ENCODE measurements around the gene ARHGAP42.

- TF ChIP-seq, protein P1, sequence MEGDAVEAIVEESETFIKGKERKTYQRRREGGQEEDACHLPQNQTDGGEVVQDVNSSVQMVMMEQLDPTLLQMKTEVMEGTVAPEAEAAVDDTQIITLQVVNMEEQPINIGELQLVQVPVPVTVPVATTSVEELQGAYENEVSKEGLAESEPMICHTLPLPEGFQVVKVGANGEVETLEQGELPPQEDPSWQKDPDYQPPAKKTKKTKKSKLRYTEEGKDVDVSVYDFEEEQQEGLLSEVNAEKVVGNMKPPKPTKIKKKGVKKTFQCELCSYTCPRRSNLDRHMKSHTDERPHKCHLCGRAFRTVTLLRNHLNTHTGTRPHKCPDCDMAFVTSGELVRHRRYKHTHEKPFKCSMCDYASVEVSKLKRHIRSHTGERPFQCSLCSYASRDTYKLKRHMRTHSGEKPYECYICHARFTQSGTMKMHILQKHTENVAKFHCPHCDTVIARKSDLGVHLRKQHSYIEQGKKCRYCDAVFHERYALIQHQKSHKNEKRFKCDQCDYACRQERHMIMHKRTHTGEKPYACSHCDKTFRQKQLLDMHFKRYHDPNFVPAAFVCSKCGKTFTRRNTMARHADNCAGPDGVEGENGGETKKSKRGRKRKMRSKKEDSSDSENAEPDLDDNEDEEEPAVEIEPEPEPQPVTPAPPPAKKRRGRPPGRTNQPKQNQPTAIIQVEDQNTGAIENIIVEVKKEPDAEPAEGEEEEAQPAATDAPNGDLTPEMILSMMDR (optimal IDR thresholded peaks at IDR 0.05 in 1 of 3, IDR thresholded peaks at IDR 0.05 in 1 of 3, conservative IDR thresholded peaks at IDR 0.05 in 1 of 3; ENCODE audit: extremely low read depth in 1 of 3, insufficient read depth in 2 of 3, low read length in 3 of 3): no peak
- no peak for TF ChIP-seq EZH2 (IDR thresholded peaks at IDR 0.05; ENCODE audit: low read length)
Measured at GRCh38 chr11:100671471-100671870, 15.6 kb upstream of the ARHGAP42 start.
